HepG2 (cell line): Measurements from ENCODE around the gene CGNL1. TPM values are rescaled to one million over a fixed set of nuclear protein-coding genes. Genes with fewer than 3 reads are reported as not detected.

Experiments
- ATAC-seq: fragments of 200-7000 bp; cut with Tn5 transposase; 3 replicates; pipeline ENCODE4 v1.9.1; 2020; ENCODE audit warnings: mild to moderate bottlenecking, moderate library complexity
- BruUV-seq: library from RNA; stranded (reverse); fragments of 400-500 nt; replicated peaks from 2 replicates; lab custom pipeline; 2021; lab: Mats Ljungman, UMichigan
- CTCF ChIA-PET: fragments of 300-600 bp; formaldehyde crosslinking; extraction: SDS; loops from one replicate; lab custom pipeline; 2021; ENCODE audit warnings: low total read pairs, inconsistent platforms, low intra/inter-chr PET ratio; lab: Yijun Ruan, JAX
- POLR2A ChIA-PET: fragments of 350-600 bp; sonication (Branson Sonifier 250); formaldehyde crosslinking; loops from one replicate; lab custom pipeline; 2020; ENCODE audit warnings: antibody characterized with exemption, inconsistent platforms; lab: Yijun Ruan, JAX
- DNase-seq: peaks from one replicate; pipeline ENCODE4 v3.0.0-alpha.2; 2015; ENCODE audit warnings: low spot score
- FAIRE-seq: peaks from 3 replicates; lab custom pipeline; 2011; peaks lifted over from hg19 to GRCh38; lab: Jason Lieb, UNC
- H2AFZ ChIP-seq: one replicate; pipeline ENCODE4 v1.6.1; 2011; ENCODE audit warnings: low read length, inconsistent platforms
- H3K27ac ChIP-seq: fragments of 300-600 bp; 3 replicates; pipeline ENCODE4 v1.8.0; 2011; ENCODE audit warnings: mixed run types, mild to moderate bottlenecking, mixed read lengths, low read length, inconsistent platforms; ENCODE audit not compliant: insufficient read depth; ENCODE audit errors: extremely low read length
- H3K27me3 ChIP-seq, 2 experiments: fragments of 200-600 bp in 1 of 2; 2 replicates in 1 of 2; 3 replicates in 1 of 2; pipeline versions ENCODE4 v1.6.0 to v1.8.0; 2011; ENCODE audit warnings: low read length in 2 of 2, mild to moderate bottlenecking in 2 of 2, moderate library complexity in 2 of 2, inconsistent platforms in 1 of 2; ENCODE audit not compliant: insufficient read depth in 2 of 2, control insufficient read depth in 1 of 2
- H3K36me3 ChIP-seq, 2 experiments: fragments of 200-600 bp in 1 of 2; replicated peaks in 1 of 2; 2 replicates in 1 of 2; 3 replicates in 1 of 2; pipeline versions ENCODE4 v1.5.1 to v1.8.0; 2011; ENCODE audit warnings: low read length in 2 of 2, inconsistent platforms in 1 of 2; ENCODE audit not compliant: insufficient read depth in 2 of 2, control insufficient read depth in 1 of 2
- H3K4me1 ChIP-seq: 2 replicates; pipeline ENCODE4 v1.5.1; 2012; ENCODE audit warnings: low read length, inconsistent platforms; ENCODE audit not compliant: insufficient read depth
- H3K4me2 ChIP-seq: 2 replicates; pipeline ENCODE4 v1.6.0; 2011; ENCODE audit warnings: low read depth, low read length, inconsistent platforms
- H3K4me3 ChIP-seq, 3 experiments: fragments of 200-600 bp in 1 of 3; sonication (generic), shearing (Covaris generic) in 1 of 3; replicated peaks in 1 of 3; 2 replicates each; pipeline ENCODE4 v1.5.1; 2011 to 2016; ENCODE audit warnings: low read length in 3 of 3, inconsistent platforms in 2 of 3, low read depth in 2 of 3, mild to moderate bottlenecking in 2 of 3, control low read depth in 1 of 3, mixed read lengths in 1 of 3; ENCODE audit not compliant: insufficient read depth in 1 of 3
- H3K79me2 ChIP-seq: one replicate; pipeline ENCODE4 v1.6.1; 2011; ENCODE audit warnings: low read length, inconsistent platforms; ENCODE audit not compliant: insufficient read depth
- H3K9ac ChIP-seq: 2 replicates; pipeline ENCODE4 v1.6.0; 2011; ENCODE audit warnings: mild to moderate bottlenecking, low read depth, low read length, inconsistent platforms; ENCODE audit not compliant: insufficient read depth
- H3K9me3 ChIP-seq: 2 replicates; pipeline ENCODE4 v1.5.1; 2012; ENCODE audit warnings: mild to moderate bottlenecking, low read length
- H4K20me1 ChIP-seq: 2 replicates; pipeline ENCODE4 v1.6.0; 2011; ENCODE audit warnings: inconsistent platforms, mild to moderate bottlenecking, low read length, moderate library complexity; ENCODE audit not compliant: insufficient read depth
- CEBPB ChIP-seq: IDR thresholded peaks from 2 replicates; pipeline ENCODE4 v1.6.1; 2011; ENCODE audit warnings: low read depth, low read length, improper control_type of control experiment, borderline replicate concordance
- FLYWCH1 ChIP-seq: sonication (generic); formaldehyde crosslinking; IDR thresholded peaks from 2 replicates; pipeline ENCODE4 v1.8.1; 2023; ENCODE audit warnings: mild to moderate bottlenecking, missing genetic modification reagents
- FOXA3 ChIP-seq: IDR thresholded peaks from 2 replicates; pipeline ENCODE4 v1.6.1; 2016; ENCODE audit warnings: missing genetic modification reagents, missing compliant biosample characterization
- MED13 ChIP-seq: sonication (generic); formaldehyde crosslinking; IDR thresholded peaks from 2 replicates; pipeline ENCODE4 v1.5.0; 2020; ENCODE audit warnings: missing genetic modification reagents
- MEIS1 ChIP-seq: sonication (generic); formaldehyde crosslinking; IDR thresholded peaks from 2 replicates; pipeline ENCODE4 v1.9.0; 2021; ENCODE audit warnings: mild to moderate bottlenecking, missing genetic modification reagents, moderate library complexity, borderline replicate concordance
- MYC ChIP-seq: sonication (generic); formaldehyde crosslinking; IDR thresholded peaks from 2 replicates; pipeline ENCODE4 v1.9.0; 2021; ENCODE audit warnings: missing genetic modification reagents, borderline replicate concordance
- MYPOP ChIP-seq: sonication (generic); formaldehyde crosslinking; IDR thresholded peaks from 2 replicates; pipeline ENCODE4 v1.8.1; 2023; ENCODE audit warnings: mild to moderate bottlenecking, moderate library complexity, missing genetic modification reagents
- NFIB ChIP-seq: sonication (generic); formaldehyde crosslinking; IDR thresholded peaks from 2 replicates; pipeline ENCODE4 v1.9.0; 2021; ENCODE audit warnings: missing genetic modification reagents, mild to moderate bottlenecking, borderline replicate concordance
- TAF1 ChIP-seq: sonication (generic); formaldehyde crosslinking; IDR thresholded peaks from 2 replicates; pipeline ENCODE4 v1.4.0; 2020; ENCODE audit warnings: missing genetic modification reagents
- TCF12 ChIP-seq, 2 experiments: fragments of 450-650 bp in 1 of 2; sonication (generic) in 1 of 2; formaldehyde crosslinking in 1 of 2; IDR thresholded peaks; 2 replicates each; pipeline versions ENCODE4 v1.6.1 to v1.8.0; 2017 to 2022; ENCODE audit warnings: antibody characterized with exemption in 1 of 2, mild to moderate bottlenecking in 1 of 2, missing genetic modification reagents in 1 of 2, moderate library complexity in 1 of 2
- ZKSCAN1 ChIP-seq: fragments of 150-350 bp; IDR thresholded peaks from 2 replicates; pipeline ENCODE4 v1.6.1; 2014; ENCODE audit warnings: low read length
- ZNF234 ChIP-seq: sonication (generic); formaldehyde crosslinking; conservative IDR thresholded peaks from 2 replicates; pipeline ENCODE4 v1.5.1; 2020; ENCODE audit warnings: mild to moderate bottlenecking, missing genetic modification reagents
- ZNF251 ChIP-seq: sonication (generic); formaldehyde crosslinking; IDR thresholded peaks from 2 replicates; pipeline ENCODE4 v1.9.0; 2021; ENCODE audit warnings: mild to moderate bottlenecking, missing genetic modification reagents
- ZNF549 ChIP-seq: sonication (generic); formaldehyde crosslinking; IDR thresholded peaks from 2 replicates; pipeline ENCODE4 v1.5.0; 2020; ENCODE audit warnings: missing genetic modification reagents
- ZNF740 ChIP-seq: sonication (generic); formaldehyde crosslinking; IDR thresholded peaks from 2 replicates; pipeline ENCODE4 v1.4.0; 2020; ENCODE audit warnings: missing genetic modification reagents
- ZNF773 ChIP-seq: sonication (generic); formaldehyde crosslinking; IDR thresholded peaks from 2 replicates; pipeline ENCODE4 v1.4.0; 2020; ENCODE audit warnings: missing genetic modification reagents, borderline replicate concordance
- WGBS: methylation state at CpG from one replicate; pipeline ENCODE4 v1.1.6; 2017; ENCODE audit warnings: low lambda C conversion rate; 5-methylcytosine and 5-hydroxymethylcytosine counted together
- in situ Hi-C: cut with HindIII; loops from 2 replicates; pipeline ENCODE4 v1.10.0; 2017; ENCODE audit warnings: low pct_unique_long_range_greater_than_20kb; ENCODE audit not compliant: extremely low pct_ligation_motif_present
- intact Hi-C: fragments of 100-400 bp; cut with micrococcal nuclease; formaldehyde crosslinking; loops from one replicate; pipeline ENCODE4 v1.10.0; 2022; ENCODE audit not compliant: unreplicated experiment
- polyA plus RNA-seq, 8 experiments: library from polyadenylated mRNA; depleted of rRNA in 3 of 8; stranded (reverse) in 7 of 8; unstranded in 1 of 8; fragments of >200 nt; fragmentation: Illumina TruSeq in 4 of 8; extraction: Trizol in 4 of 8; gene quantifications; 2 replicates each; pipeline versions ENCODE4 v1.2.1 to v1.2.3, GENCODE V29; 2011 to 2016; ENCODE audit warnings: low read depth in 4 of 8, missing spikeins in 1 of 8, mixed read lengths in 1 of 8; ENCODE audit not compliant: insufficient read depth in 1 of 8
- total RNA-seq, 5 experiments: library from RNA; depleted of rRNA; stranded (reverse); fragments of >200 nt; fragmentation: Illumina TruSeq; extraction: Trizol; gene quantifications; 2 replicates each; pipeline ENCODE4 v1.2.3, GENCODE V29; 2016; ENCODE audit warnings: low read depth in 1 of 5
- TF ChIP-seq, protein P1 (sequence below): sonication (generic); formaldehyde crosslinking; IDR thresholded peaks from 2 replicates; pipeline ENCODE4 v1.8.1; 2022; ENCODE audit warnings: low read depth, mild to moderate bottlenecking, missing genetic modification reagents
- TF ChIP-seq, protein P2 (sequence below): sonication (generic); formaldehyde crosslinking; IDR thresholded peaks from 2 replicates; pipeline ENCODE4 v1.5.0; 2020; ENCODE audit warnings: mild to moderate bottlenecking, missing genetic modification reagents, borderline replicate concordance

Gene CGNL1
- total and polyA plus RNA-seq, 2 of the 13 experiments (the other 11 are each of a cell fraction or from before 2014, with no cell fraction given): 5.6 to 15.6 TPM

DNA sequence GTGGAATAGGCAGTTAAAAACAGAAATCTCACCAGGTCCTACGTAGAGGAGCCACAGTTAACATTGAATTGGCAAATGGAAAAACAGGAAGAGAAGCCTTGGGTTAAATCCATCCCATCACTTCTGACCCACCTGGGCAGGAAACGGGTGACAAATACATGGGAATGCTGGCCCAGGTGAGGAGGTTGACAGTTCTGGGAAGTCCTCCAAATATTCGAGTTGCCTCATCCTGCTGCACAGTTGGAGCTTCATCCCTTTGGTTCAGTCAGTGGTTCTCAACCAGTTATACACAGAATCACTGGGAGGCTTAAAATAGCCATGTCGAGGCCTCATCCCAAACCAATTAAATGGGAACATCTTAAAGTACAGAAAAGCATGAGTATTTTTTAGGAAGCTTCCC, 220.7 kb downstream of the CGNL1 start:
- no peak for DNase-seq
- no peak for ATAC-seq
- CTCF ChIA-PET: no interaction called here

More for the DNA sequence above, 220.7 kb downstream of the CGNL1 start:
- POLR2A ChIA-PET: no interaction called here
- BruUV-seq: no TSS peak
- 20% methylated on average over 4 of the region's 4 CpGs for WGBS
- FAIRE-seq: no peak
- in situ Hi-C loops (no loop called here), intact Hi-C loops (no loop called here)
- no peaks in the 10 kb centered on the region for H4K20me1 ChIP-seq
- no peaks in the 10 kb centered on the region for H3K9me3 ChIP-seq
- peaks cover under 1 to 37% of the 10 kb centered on the region in 2 experiments for H3K27me3 ChIP-seq
- H3K4me3 ChIP-seq: no peak overlapping the region
- no peak overlapping the region for H3K9ac ChIP-seq
- no peak overlapping the region for H2AFZ ChIP-seq
- H3K79me2 ChIP-seq: no peaks in the 10 kb centered on the region
- no peaks in the 10 kb centered on the region for H3K36me3 ChIP-seq
- TF ChIP-seq MEIS1 (no peak), ZNF234 (CRISPR knock-in tag) (no peak), TCF12 (IDR thresholded peaks at IDR 0.05) (no peak), TCF12 (CRISPR knock-in tag; IDR thresholded peaks at IDR 0.05) (no peak), ZNF251 (no peak), MYPOP (CRISPR knock-in tag) (no peak), MED13 (CRISPR knock-in tag) (no peak), FOXA3 (CRISPR knock-in tag) (no peak), MYC (CRISPR knock-in tag) (no peak), ZNF740 (CRISPR knock-in tag) (no peak), FLYWCH1 (CRISPR knock-in tag) (no peak), CEBPB (no peak), ZKSCAN1 (no peak), ZNF773 (CRISPR knock-in tag) (no peak), NFIB (CRISPR knock-in tag) (no peak), ZNF549 (CRISPR knock-in tag) (no peak), TAF1 (CRISPR knock-in tag) (no peak)
- TF ChIP-seq, protein P1, sequence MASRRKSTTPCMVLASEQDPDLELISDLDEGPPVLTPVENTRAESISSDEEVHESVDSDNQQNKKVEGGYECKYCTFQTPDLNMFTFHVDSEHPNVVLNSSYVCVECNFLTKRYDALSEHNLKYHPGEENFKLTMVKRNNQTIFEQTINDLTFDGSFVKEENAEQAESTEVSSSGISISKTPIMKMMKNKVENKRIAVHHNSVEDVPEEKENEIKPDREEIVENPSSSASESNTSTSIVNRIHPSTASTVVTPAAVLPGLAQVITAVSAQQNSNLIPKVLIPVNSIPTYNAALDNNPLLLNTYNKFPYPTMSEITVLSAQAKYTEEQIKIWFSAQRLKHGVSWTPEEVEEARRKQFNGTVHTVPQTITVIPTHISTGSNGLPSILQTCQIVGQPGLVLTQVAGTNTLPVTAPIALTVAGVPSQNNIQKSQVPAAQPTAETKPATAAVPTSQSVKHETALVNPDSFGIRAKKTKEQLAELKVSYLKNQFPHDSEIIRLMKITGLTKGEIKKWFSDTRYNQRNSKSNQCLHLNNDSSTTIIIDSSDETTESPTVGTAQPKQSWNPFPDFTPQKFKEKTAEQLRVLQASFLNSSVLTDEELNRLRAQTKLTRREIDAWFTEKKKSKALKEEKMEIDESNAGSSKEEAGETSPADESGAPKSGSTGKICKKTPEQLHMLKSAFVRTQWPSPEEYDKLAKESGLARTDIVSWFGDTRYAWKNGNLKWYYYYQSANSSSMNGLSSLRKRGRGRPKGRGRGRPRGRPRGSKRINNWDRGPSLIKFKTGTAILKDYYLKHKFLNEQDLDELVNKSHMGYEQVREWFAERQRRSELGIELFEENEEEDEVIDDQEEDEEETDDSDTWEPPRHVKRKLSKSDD (CRISPR knock-in tag): no peak
- TF ChIP-seq, protein P2, sequence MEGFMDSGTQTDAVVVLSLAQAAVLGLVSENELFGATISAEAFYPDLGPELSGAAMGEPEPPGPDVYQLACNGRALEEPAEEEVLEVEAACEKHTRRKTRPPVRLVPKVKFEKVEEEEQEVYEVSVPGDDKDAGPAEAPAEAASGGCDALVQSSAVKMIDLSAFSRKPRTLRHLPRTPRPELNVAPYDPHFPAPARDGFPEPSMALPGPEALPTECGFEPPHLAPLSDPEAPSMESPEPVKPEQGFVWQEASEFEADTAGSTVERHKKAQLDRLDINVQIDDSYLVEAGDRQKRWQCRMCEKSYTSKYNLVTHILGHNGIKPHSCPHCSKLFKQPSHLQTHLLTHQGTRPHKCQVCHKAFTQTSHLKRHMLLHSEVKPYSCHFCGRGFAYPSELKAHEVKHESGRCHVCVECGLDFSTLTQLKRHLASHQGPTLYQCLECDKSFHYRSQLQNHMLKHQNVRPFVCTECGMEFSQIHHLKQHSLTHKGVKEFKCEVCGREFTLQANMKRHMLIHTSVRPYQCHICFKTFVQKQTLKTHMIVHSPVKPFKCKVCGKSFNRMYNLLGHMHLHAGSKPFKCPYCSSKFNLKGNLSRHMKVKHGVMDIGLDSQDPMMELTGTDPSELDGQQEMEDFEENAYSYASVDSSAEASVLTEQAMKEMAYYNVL: no peak
- no peak overlapping the region for H3K4me2 ChIP-seq
- no peak overlapping the region for H3K27ac ChIP-seq
- no peaks in the 10 kb centered on the region for H3K4me1 ChIP-seq
